Measurements from ENCODE around the gene DROSHA. TPM values are rescaled to one million over a fixed set of nuclear protein-coding genes. Genes with fewer than 3 reads are reported as not detected.

DROSHA gene
- total and polyA plus RNA-seq, 10 of the 15 experiments (the other 5 are each of a cell fraction or from before 2014, with no cell fraction given), result 27.9 to 55.0 (median 37.6) TPM

GRCh38 chr5:31357038-31357437 lies 174.9 kb downstream of the DROSHA start:
- Histone ChIP-seq H3K79me2 (ENCODE audit: control insufficient read depth, insufficient read depth, low read length) (no peaks in the 10 kb centered on the region), H3K27ac (ENCODE audit: control insufficient read depth, insufficient read depth) (no peak overlapping the region), H4K20me1 (ENCODE audit: control insufficient read depth, insufficient read depth) (no peaks in the 10 kb centered on the region), H3K4me2 (ENCODE audit: control insufficient read depth, insufficient read depth) (no peak overlapping the region), H3K27me3 (replicated peaks in 1 of 2; ENCODE audit: control insufficient read depth in 2 of 2, insufficient read depth in 2 of 2, low read length in 1 of 2) (no peaks in the 10 kb centered on the region), H2AFZ (ENCODE audit: control insufficient read depth, low read depth, low read length) (no peak overlapping the region), H3K4me3 (no peak overlapping the region), H3K4me1 (ENCODE audit: control insufficient read depth, insufficient read depth, low read length) (no peaks in the 10 kb centered on the region), H3K36me3 (ENCODE audit: control insufficient read depth in 2 of 2, insufficient read depth in 2 of 2, low read length in 1 of 2) (no peaks in the 10 kb centered on the region), H3K9ac (ENCODE audit: control insufficient read depth, insufficient read depth, low read length) (no peak overlapping the region), H3K9me3 (replicated peaks; ENCODE audit: control insufficient read depth, insufficient read depth, low read length) (no peaks in the 10 kb centered on the region)
- TF ChIP-seq TCF7 (IDR thresholded peaks at IDR 0.05; ENCODE audit: borderline replicate concordance), result no peak
- no peak for TF ChIP-seq NR2C1 (IDR thresholded peaks at IDR 0.05)
- TF ChIP-seq NFYA (IDR thresholded peaks at IDR 0.05; ENCODE audit: borderline replicate concordance, low read depth, low read length), result no peak
- TF ChIP-seq E4F1 (IDR thresholded peaks at IDR 0.05; ENCODE audit: borderline replicate concordance, partially characterized antibody), result no peak
- TF ChIP-seq BRCA1 (IDR thresholded peaks at IDR 0.05; ENCODE audit: low read depth, low read length), result no peak
- TF ChIP-seq EED (IDR thresholded peaks at IDR 0.05; ENCODE audit: low read depth), result no peak
- no peak for TF ChIP-seq SKIL (IDR thresholded peaks at IDR 0.05; ENCODE audit: low read depth, poor library complexity, severe bottlenecking)
- no peak for TF ChIP-seq ATF2 (IDR thresholded peaks at IDR 0.05; ENCODE audit: low read length)
- TF ChIP-seq YBX1 (IDR thresholded peaks at IDR 0.05), result no peak
- TF ChIP-seq EGR1 (IDR thresholded peaks at IDR 0.05; ENCODE audit: borderline replicate concordance in 1 of 2, low read depth in 2 of 2, low read length in 2 of 2), result no peak
- TF ChIP-seq CREB1 (IDR thresholded peaks at IDR 0.05; ENCODE audit: low read depth), result no peak
- no peak for TF ChIP-seq POLR2AphosphoS5 (IDR thresholded peaks at IDR 0.05; ENCODE audit: low read length)
- TF ChIP-seq TCF12 (IDR thresholded peaks at IDR 0.05; ENCODE audit: low read depth, low read length), result no peak
- no peak for TF ChIP-seq BMI1 (IDR thresholded peaks at IDR 0.05; ENCODE audit: borderline replicate concordance)
- no peak for TF ChIP-seq PAX5 (IDR thresholded peaks at IDR 0.05; ENCODE audit: borderline replicate concordance, low read depth, low read length)
- no peak for TF ChIP-seq SIN3A (IDR thresholded peaks at IDR 0.05; ENCODE audit: low read depth, low read length)
- no peak for TF ChIP-seq ATF7 (IDR thresholded peaks at IDR 0.05; ENCODE audit: low read depth)
- no peak for DNase-seq (ENCODE audit: low read depth, low spot score)
- no TSS peak for BruUV-seq (replicated peaks)
- RAD21 ChIA-PET (ENCODE audit: unreplicated experiment), result no interaction called here
- intact Hi-C loops (cut with micrococcal nuclease; ENCODE audit: unreplicated experiment) (no loop called here), in situ Hi-C loops (cut with MboI) (no loop called here)
- CTCF ChIA-PET, result no interaction called here
- WGBS (ENCODE audit: insufficient coverage, insufficient replicate concordance, low lambda C conversion rate, missing lambda C conversion rate), result 59% methylated on average over 11 of the region's 11 CpGs
- SMC1A ChIA-PET (ENCODE audit: uncharacterized antibody, unreplicated experiment), result no interaction called here
- POLR2A ChIA-PET, result no interaction called here
- ATAC-seq, result no peak
- no peak for FAIRE-seq
